H1 (cell line): ENCODE measurements around the gene POLR2J. TPM values are rescaled to one million over a fixed set of nuclear protein-coding genes. Genes with fewer than 3 reads are reported as not detected.

Experiments used
- microRNA-seq, 2 experiments: library from miRNA; unstranded; fragments of <30 nt; microRNA quantifications; one replicate each; pipeline versions ENCODE4 to v1.2.0, GENCODE V29; 2016 to 2020; ENCODE audit warnings: borderline microRNAs expressed in 2 of 2, borderline number of aligned reads in 2 of 2, borderline replicate concordance in 1 of 2
- polyA plus RNA-seq, 7 experiments: library from polyadenylated mRNA; depleted of rRNA in 3 of 7; stranded (reverse) in 5 of 7; unstranded in 2 of 7; fragments of >200 nt in 5 of 7; fragments of 200-250 nt in 2 of 7; gene quantifications; 1 replicate in 5 of 7; 2 replicates in 1 of 7; 4 replicates in 1 of 7; pipeline versions ENCODE4 v1.2.1 to v1.2.3, GENCODE V29; 2011 to 2013; ENCODE audit warnings: missing spikeins in 2 of 7, mixed read lengths in 2 of 7
- total RNA-seq: library from RNA; stranded (reverse); fragmentation: NEBNext Ultra II Directional; extraction: Animal tissue kit (Norgen Biotek cat#: 25700); gene quantifications from 2 replicates; pipeline ENCODE4 v1.2.1, GENCODE V29; 2021

POLR2J gene
- total and polyA plus RNA-seq, 2 of the 8 experiments (the other 6 are each of a cell fraction or from before 2014, with no cell fraction given) = 54.1 to 113 TPM

Small RNA genes within 50 kb of the gene (microRNA-seq; reads per million reads assigned to microRNA genes)
- gene MIR4467 = 0.20 to 0.23 reads per million in 2 experiments
- 0.23 to 1.4 reads per million in 2 experiments for gene MIR5090

Other genes with a start within 250 kb of the POLR2J start
- 17.5 and 18.7 TPM in 2 replicates for gene SH2B2, start 192.1 kb downstream of the POLR2J start, total RNA-seq
- gene SH2B2, start 192.1 kb downstream of the POLR2J start, polyA plus RNA-seq (2011; rRNA removed) = 11.5 and 21.0 TPM in 2 replicates
- not detected in 2 replicates for gene SPDYE6, start 122.5 kb downstream of the POLR2J start, total RNA-seq
- not detected in 2 replicates for gene SPDYE6, start 122.5 kb downstream of the POLR2J start, polyA plus RNA-seq (2011; rRNA removed)
- 22.0 and 25.0 TPM in 2 replicates for gene PRKRIP1, start 82.6 kb downstream of the POLR2J start, total RNA-seq
- 11.1 and 16.8 TPM in 2 replicates for gene PRKRIP1, start 82.6 kb downstream of the POLR2J start, polyA plus RNA-seq (2011; rRNA removed)
- 20.7 and 22.9 TPM in 2 replicates for gene ORAI2, start 45.3 kb downstream of the POLR2J start, total RNA-seq
- 35.2 and 49.8 TPM in 2 replicates for gene ORAI2, start 45.3 kb downstream of the POLR2J start, polyA plus RNA-seq (2011; rRNA removed)
- 16.6 and 17.7 TPM in 2 replicates for gene ALKBH4, start 14.1 kb downstream of the POLR2J start, total RNA-seq
- gene ALKBH4, start 14.1 kb downstream of the POLR2J start, polyA plus RNA-seq (2011; rRNA removed) = 10.2 and 14.2 TPM in 2 replicates
- gene LRWD1, start 13.9 kb downstream of the POLR2J start, total RNA-seq = 26.8 and 28.5 TPM in 2 replicates
- gene LRWD1, start 13.9 kb downstream of the POLR2J start, polyA plus RNA-seq (2011; rRNA removed) = 23.4 and 33.7 TPM in 2 replicates
- 2.6 and 3.4 TPM in 2 replicates for gene RASA4B, start 38.9 kb upstream of the POLR2J start, total RNA-seq
- 6.7 and 8.3 TPM in 2 replicates for gene RASA4B, start 38.9 kb upstream of the POLR2J start, polyA plus RNA-seq (2011; rRNA removed)
- 12.4 and 12.5 TPM in 2 replicates for gene UPK3BL2, start 64.8 kb upstream of the POLR2J start, total RNA-seq
- gene UPK3BL2, start 64.8 kb upstream of the POLR2J start, polyA plus RNA-seq (2011; rRNA removed) = 18.3 and 22.6 TPM in 2 replicates
- gene SPDYE2, start 72.3 kb upstream of the POLR2J start, total RNA-seq = not detected in 2 replicates
- gene SPDYE2, start 72.3 kb upstream of the POLR2J start, polyA plus RNA-seq (2011; rRNA removed) = not detected in 2 replicates
- 19.3 and 24.6 TPM in 2 replicates for gene POLR2J3, start 93.7 kb upstream of the POLR2J start, total RNA-seq
- gene POLR2J3, start 93.7 kb upstream of the POLR2J start, polyA plus RNA-seq (2011; rRNA removed) = 15.8 and 18.7 TPM in 2 replicates
- gene RASA4, start 137.8 kb upstream of the POLR2J start, total RNA-seq = 19.6 and 25.1 TPM in 2 replicates
- gene RASA4, start 137.8 kb upstream of the POLR2J start, polyA plus RNA-seq (2011; rRNA removed) = 23.4 and 37.0 TPM in 2 replicates
- 5.9 and 6.4 TPM in 2 replicates for gene UPK3BL1, start 163.9 kb upstream of the POLR2J start, total RNA-seq
- gene UPK3BL1, start 163.9 kb upstream of the POLR2J start, polyA plus RNA-seq (2011; rRNA removed) = 16.1 and 31.7 TPM in 2 replicates
- gene SPDYE2B, start 171.4 kb upstream of the POLR2J start, total RNA-seq = not detected in 2 replicates
- gene SPDYE2B, start 171.4 kb upstream of the POLR2J start, polyA plus RNA-seq (2011; rRNA removed) = not detected in 2 replicates
- gene POLR2J2, start 192.7 kb upstream of the POLR2J start, total RNA-seq = 7.7 and 7.9 TPM in 2 replicates
- 1.8 and 2.1 TPM in 2 replicates for gene POLR2J2, start 192.7 kb upstream of the POLR2J start, polyA plus RNA-seq (2011; rRNA removed)